ENCODE measurements around the gene NCKAP1.
A peak's percentile ranks its signal among the peaks of the same experiment; 100 is the strongest.

GRCh38 chr2:182920089-182920488, 118.2 kb downstream of the NCKAP1 start:
- TF ChIP-seq RCOR1 (IDR thresholded peaks at IDR 0.05; ENCODE audit: insufficient replicate concordance, low read length) (no peak), MXI1 (IDR thresholded peaks at IDR 0.05; ENCODE audit: borderline replicate concordance, low read depth, low read length) (no peak), CTCF (conservative IDR thresholded peaks at IDR 0.05; ENCODE audit: low read depth, low read length) (no peak), FOS (IDR thresholded peaks at IDR 0.05; ENCODE audit: low read depth, low read length) (no peak), MAFK (IDR thresholded peaks at IDR 0.05; ENCODE audit: low read depth, low read length) (no peak), ELK1 (IDR thresholded peaks at IDR 0.05; ENCODE audit: borderline replicate concordance, low read depth, low read length) (no peak), POLR2A (IDR thresholded peaks at IDR 0.05; ENCODE audit: low read depth, low read length) (no peak), RAD21 (IDR thresholded peaks at IDR 0.05; ENCODE audit: low read length) (no peak), SMC3 (IDR thresholded peaks at IDR 0.05; ENCODE audit: low read depth, low read length) (no peak), CEBPB (IDR thresholded peaks at IDR 0.05; ENCODE audit: low read depth, low read length) (peak; percentile 76), USF2 (IDR thresholded peaks at IDR 0.05; ENCODE audit: low read depth, low read length) (no peak)
